GM23338 (cell line): Measurements from ENCODE around the gene ZNF784.

Experiments used
- CREB1 ChIP-seq: fragments of 250-450 bp; sonication (Bioruptor Pico); IDR thresholded peaks from 2 replicates; pipeline ENCODE4 v1.5.0; 2020; ENCODE audit warnings: low read depth, mild to moderate bottlenecking, moderate library complexity
- CTCF ChIP-seq, 2 experiments: fragments of 200-600 bp in 1 of 2; sonication (generic) in 1 of 2; conservative IDR thresholded peaks; 2 replicates each; pipeline versions ENCODE4 v1.5.1 to v1.6.1; 2016 to 2017; ENCODE audit warnings: antibody characterized with exemption in 2 of 2, low read depth in 2 of 2, mild to moderate bottlenecking in 2 of 2, moderate library complexity in 1 of 2
- ETS1 ChIP-seq: IDR thresholded peaks from 2 replicates; pipeline ENCODE4 v1.6.1; 2016; ENCODE audit warnings: antibody characterized with exemption
- EZH2 ChIP-seq: fragments of 200-600 bp; sonication (generic); IDR thresholded peaks from one replicate; pipeline ENCODE4 v1.8.0; 2017; ENCODE audit warnings: antibody characterized with exemption, mild to moderate bottlenecking, low read depth; ENCODE audit not compliant: unreplicated experiment
- EZH2phosphoT487 ChIP-seq: fragments of 200-600 bp; sonication (generic); IDR thresholded peaks from one replicate; pipeline ENCODE4 v1.8.1; 2018; ENCODE audit warnings: antibody characterized with exemption; ENCODE audit not compliant: unreplicated experiment
- JUNB ChIP-seq: IDR thresholded peaks from one replicate; pipeline ENCODE4 v1.6.1; 2016; ENCODE audit warnings: antibody characterized with exemption; ENCODE audit not compliant: unreplicated experiment
- POLR2AphosphoS5 ChIP-seq: IDR thresholded peaks from 2 replicates; pipeline ENCODE4 v1.6.1; 2016; ENCODE audit warnings: antibody characterized with exemption, low read depth
- REST ChIP-seq: IDR thresholded peaks from one replicate; pipeline ENCODE4 v1.6.1; 2018; ENCODE audit warnings: antibody characterized with exemption; ENCODE audit not compliant: unreplicated experiment
- STAT1 ChIP-seq: IDR thresholded peaks from one replicate; pipeline ENCODE4 v1.6.1; 2016; ENCODE audit warnings: antibody characterized with exemption; ENCODE audit not compliant: unreplicated experiment
- ZNF114 ChIP-seq: fragments of 250-450 bp; sonication (Bioruptor Pico); IDR thresholded peaks from 2 replicates; pipeline ENCODE4 v1.5.0; 2020; ENCODE audit warnings: mild to moderate bottlenecking, moderate library complexity
- ZNF331 ChIP-seq: fragments of 250-450 bp; sonication (Bioruptor Pico); IDR thresholded peaks from 2 replicates; pipeline ENCODE4 v1.5.0; 2020; ENCODE audit warnings: low read depth, mild to moderate bottlenecking, moderate library complexity
- TF ChIP-seq, protein P1 (sequence below): fragments of 250-450 bp; sonication (Bioruptor Pico); IDR thresholded peaks from 2 replicates; pipeline ENCODE4 v1.5.0; 2020; ENCODE audit warnings: mild to moderate bottlenecking, moderate library complexity

DNA sequence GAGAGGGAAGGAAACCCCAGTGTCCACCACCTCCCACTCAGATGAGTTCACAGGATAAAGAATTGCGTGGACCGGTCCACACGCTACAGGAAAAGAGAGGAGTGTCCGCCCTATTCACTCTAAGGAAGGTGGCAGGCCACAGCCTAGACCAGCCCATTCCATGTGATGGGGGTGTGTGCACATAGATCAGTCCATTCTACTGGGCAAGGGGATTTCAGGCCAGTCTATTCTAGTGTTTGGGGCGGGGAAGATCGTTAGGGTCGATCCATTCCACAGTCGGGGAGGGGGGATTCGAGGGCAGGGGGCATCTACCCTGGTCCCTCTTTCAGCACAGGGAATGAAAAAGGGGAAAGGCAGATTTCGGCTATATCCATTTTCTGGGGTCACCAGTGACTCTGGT lies 32.8 kb downstream of the ZNF784 start:
- TF ChIP-seq CTCF (conservative IDR thresholded peaks at IDR 0.05; ENCODE audit: low read depth in 2 of 2) (no peak), EZH2 (no peak), POLR2AphosphoS5 (no peak), EZH2phosphoT487 (no peak), ZNF331 (CRISPR knock-in tag) (no peak), REST (no peak), JUNB (no peak), ETS1 (no peak), CREB1 (CRISPR knock-in tag) (no peak), ZNF114 (no peak), STAT1 (no peak)
- TF ChIP-seq, protein P1, sequence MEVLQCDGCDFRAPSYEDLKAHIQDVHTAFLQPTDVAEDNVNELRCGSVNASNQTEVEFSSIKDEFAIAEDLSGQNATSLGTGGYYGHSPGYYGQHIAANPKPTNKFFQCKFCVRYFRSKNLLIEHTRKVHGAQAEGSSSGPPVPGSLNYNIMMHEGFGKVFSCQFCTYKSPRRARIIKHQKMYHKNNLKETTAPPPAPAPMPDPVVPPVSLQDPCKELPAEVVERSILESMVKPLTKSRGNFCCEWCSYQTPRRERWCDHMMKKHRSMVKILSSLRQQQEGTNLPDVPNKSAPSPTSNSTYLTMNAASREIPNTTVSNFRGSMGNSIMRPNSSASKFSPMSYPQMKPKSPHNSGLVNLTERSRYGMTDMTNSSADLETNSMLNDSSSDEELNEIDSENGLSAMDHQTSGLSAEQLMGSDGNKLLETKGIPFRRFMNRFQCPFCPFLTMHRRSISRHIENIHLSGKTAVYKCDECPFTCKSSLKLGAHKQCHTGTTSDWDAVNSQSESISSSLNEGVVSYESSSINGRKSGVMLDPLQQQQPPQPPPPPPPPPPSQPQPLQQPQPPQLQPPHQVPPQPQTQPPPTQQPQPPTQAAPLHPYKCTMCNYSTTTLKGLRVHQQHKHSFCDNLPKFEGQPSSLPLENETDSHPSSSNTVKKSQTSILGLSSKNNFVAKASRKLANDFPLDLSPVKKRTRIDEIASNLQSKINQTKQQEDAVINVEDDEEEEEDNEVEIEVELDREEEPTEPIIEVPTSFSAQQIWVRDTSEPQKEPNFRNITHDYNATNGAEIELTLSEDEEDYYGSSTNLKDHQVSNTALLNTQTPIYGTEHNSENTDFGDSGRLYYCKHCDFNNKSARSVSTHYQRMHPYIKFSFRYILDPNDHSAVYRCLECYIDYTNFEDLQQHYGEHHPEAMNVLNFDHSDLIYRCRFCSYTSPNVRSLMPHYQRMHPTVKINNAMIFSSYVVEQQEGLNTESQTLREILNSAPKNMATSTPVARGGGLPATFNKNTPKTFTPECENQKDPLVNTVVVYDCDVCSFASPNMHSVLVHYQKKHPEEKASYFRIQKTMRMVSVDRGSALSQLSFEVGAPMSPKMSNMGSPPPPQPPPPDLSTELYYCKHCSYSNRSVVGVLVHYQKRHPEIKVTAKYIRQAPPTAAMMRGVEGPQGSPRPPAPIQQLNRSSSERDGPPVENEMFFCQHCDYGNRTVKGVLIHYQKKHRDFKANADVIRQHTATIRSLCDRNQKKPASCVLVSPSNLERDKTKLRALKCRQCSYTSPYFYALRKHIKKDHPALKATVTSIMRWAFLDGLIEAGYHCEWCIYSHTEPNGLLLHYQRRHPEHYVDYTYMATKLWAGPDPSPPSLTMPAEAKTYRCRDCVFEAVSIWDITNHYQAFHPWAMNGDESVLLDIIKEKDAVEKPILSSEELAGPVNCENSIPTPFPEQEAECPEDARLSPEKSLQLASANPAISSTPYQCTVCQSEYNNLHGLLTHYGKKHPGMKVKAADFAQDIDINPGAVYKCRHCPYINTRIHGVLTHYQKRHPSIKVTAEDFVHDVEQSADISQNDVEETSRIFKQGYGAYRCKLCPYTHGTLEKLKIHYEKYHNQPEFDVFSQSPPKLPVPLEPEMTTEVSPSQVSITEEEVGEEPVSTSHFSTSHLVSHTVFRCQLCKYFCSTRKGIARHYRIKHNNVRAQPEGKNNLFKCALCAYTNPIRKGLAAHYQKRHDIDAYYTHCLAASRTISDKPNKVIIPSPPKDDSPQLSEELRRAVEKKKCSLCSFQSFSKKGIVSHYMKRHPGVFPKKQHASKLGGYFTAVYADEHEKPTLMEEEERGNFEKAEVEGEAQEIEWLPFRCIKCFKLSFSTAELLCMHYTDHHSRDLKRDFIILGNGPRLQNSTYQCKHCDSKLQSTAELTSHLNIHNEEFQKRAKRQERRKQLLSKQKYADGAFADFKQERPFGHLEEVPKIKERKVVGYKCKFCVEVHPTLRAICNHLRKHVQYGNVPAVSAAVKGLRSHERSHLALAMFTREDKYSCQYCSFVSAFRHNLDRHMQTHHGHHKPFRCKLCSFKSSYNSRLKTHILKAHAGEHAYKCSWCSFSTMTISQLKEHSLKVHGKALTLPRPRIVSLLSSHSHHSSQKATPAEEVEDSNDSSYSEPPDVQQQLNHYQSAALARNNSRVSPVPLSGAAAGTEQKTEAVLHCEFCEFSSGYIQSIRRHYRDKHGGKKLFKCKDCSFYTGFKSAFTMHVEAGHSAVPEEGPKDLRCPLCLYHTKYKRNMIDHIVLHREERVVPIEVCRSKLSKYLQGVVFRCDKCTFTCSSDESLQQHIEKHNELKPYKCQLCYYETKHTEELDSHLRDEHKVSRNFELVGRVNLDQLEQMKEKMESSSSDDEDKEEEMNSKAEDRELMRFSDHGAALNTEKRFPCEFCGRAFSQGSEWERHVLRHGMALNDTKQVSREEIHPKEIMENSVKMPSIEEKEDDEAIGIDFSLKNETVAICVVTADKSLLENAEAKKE, result no peak
